ENCODE results near the gene CFAP45.

- no peak for TF ChIP-seq CTCF (conservative IDR thresholded peaks at IDR 0.05; ENCODE audit: low read depth, low read length)
- no peak for TF ChIP-seq EZH2 (IDR thresholded peaks at IDR 0.05; ENCODE audit: borderline replicate concordance, low read depth, low read length, poor library complexity, severe bottlenecking)
Measured at GRCh38 chr1:159832309-159832708, 67.7 kb downstream of the CFAP45 start.
